IPS-NIHi7 (cell line): ENCODE data around the gene FHL2.
A peak's percentile ranks its signal among the peaks of the same experiment; 100 is the strongest.

ENCODE experiments used
- DNase-seq: peaks from one replicate; pipeline ENCODE4 v3.0.0; 2012; ENCODE audit warnings: mixed read lengths; ENCODE audit errors: extremely low spot score

The FHL2 gene

DNA sequence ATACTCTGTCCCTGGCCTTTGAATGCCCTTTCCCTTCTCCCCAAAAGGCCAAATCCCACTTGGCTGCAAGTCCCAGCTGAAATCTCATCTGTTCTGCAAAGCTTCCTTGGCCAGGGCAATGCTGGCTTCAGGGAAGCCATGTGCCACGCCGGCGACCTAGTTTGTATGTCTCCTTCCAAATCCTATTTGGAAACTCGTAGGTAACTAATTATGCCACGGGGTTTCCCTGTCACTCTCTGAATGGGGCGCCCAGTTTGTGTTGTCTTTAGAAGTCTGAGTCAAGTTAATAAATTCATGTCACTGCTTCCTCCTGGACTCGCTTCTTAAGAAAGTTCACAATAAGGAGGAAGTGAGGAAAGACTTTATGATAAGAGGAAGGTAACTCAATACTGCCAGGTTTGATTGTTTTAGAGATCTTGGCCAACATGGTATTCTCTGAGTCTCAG, 19.1 kb downstream of the FHL2 start:
- no peak for DNase-seq

DNA sequence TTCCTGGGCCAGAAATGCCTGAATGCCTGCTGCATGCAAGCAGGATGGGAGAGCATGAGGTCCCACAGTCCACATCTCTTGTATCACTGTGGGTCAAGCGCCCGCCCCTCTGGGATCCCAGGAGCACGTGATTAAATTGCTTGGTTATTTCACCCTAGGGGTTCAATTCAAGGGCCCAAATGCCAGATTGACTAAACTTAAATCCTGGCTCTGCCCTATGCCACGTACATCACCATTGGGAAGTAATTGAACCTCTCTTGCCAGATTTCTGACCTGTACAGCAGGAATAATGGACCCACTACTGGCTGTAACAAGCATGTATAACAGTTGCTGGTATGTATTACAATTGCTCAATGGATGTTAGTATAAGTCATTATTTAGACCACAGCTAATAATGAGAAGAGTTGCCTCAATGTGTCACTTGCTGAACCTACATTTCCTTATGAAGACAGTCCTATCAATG, 19.9 kb downstream of the FHL2 start:
- DNase-seq: no peak

DNA sequence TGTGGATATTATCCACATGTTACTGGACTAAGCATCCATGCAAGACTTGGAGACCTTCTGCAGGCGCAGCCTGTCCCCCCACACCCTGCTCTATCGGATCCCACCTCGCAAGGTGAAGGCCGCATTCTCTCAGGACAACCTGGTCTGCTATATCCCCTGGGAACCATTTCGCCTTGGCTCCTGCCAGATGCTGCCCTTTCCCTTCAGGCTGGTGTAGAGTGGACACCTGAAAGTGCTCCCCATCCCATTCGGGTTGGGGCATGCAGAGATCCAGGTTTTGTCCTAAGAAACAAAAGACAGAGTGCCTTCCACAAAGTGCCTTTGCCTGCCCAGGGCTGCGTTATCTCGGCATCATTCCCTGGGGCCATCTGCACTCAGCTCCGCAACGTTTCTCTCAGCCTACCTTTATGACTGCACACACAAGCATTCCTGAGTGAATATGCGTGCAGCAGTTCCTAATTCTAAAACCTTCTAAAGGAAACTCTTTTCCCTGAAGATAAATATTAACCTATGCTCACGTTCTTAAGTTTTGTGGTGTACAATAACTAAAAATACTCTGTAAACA, 20.5 kb downstream of the FHL2 start:
- DNase-seq: no peak

DNA sequence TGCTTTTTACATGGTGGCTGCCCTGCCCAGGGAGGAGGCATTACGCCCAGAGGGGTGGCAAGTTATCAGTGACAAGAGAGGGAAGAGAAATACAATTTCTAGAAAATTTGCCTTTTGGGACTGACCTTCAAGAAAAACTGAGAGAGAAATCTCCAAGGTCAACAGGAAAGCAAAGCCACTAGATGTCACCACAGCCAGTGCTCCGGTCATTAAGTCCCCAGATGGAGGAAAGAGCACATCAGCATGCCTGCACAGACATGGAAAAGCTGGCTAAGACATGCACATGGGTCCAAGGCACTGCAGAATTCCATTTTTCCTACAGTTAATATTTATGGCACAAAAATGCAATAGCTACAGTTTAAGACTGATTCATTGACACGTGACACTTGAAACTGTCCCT, 21.0 kb downstream of the FHL2 start:
- DNase-seq: no peak

DNA sequence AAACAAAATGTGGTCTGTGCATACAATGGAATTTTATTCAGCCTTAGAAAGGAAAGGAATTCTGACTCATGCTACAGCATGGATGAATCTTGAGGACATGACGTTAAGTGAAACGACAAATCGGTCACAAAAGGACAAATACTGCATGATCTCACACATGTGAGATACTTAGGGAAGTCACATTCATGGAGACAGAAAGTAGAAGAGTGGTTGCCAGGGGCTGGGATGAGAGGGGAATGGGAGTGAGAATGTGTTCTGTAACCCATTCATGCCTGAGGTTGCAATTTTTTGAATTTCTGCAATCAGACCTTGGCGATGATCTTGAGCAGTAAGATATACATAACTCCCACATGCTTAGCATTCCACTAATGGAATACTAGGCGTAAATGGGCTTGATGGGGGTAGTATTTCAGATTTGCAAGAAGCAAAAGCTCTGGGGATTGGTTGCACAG, 22.0 kb downstream of the FHL2 start:
- DNase-seq: no peak

DNA sequence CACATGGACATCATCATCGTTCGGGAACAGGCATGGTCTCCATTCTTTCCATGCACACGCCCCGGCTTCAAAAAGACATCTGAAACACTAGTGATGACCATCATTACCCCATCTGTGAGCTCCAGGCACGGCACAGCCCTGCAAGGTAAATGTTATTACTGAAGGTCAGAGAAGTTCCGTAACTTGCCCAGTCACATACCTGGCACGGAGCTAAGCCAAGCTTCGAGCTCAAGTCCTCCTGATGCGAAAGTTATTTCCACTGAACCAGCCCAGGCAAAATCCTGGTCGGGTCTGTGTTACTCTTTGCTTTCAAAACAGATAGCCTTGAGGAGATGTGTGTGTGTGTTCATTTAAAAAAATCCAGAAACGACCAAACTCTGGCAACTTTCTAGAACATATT, 22.8 kb downstream of the FHL2 start:
- no peak for DNase-seq

DNA sequence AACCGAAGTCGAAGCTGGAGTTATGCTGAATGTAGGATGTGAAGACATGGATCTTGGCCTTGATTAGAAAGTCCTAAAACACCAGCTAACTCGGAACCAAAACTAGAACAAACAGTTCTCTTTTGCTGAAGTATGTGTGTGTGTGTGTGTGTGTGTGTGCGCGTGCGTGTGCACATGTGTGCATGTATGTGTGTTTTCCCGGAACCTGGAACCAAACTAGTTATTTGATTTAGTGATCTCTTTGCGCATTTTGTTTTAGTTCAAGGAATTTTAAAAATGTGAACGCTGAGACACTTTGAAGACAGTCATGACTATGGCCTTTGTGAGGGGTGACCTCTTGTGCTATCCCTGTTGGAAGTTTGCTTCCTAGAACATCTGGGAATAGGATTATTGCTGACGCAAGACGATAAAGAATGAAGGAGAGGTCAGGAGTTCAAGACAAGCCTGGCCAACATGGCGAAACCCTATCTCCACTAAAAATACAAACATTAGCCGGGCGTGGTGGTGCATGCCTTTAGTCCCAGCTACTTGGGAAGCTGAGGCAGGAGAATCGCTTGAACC, 23.8 kb downstream of the FHL2 start:
- DNase-seq: no peak

DNA sequence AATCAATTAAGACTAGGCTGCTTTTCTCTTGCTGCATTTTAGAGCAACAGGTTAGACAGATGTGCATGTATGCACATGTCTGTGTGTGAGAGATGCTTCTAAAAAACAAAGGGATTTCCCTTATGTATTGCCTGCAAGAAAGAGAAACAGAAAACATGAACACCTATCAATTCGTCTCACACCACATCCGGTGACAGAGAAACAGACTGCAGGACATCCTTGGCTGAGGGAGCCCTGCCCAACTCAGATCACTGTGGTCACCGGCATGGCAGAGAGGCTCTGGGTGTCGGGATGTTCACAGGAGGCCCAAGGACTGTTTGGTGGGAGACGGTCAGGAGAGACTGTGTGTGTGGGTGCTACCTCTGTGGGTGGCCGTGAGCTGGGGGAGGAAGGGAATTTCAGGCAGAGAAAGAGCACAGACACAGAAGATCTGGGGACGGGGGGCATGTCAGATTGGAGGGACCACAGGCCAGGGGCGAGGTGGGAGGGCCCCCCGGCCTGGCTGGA, 24.9 kb downstream of the FHL2 start:
- DNase-seq: no peak

DNA sequence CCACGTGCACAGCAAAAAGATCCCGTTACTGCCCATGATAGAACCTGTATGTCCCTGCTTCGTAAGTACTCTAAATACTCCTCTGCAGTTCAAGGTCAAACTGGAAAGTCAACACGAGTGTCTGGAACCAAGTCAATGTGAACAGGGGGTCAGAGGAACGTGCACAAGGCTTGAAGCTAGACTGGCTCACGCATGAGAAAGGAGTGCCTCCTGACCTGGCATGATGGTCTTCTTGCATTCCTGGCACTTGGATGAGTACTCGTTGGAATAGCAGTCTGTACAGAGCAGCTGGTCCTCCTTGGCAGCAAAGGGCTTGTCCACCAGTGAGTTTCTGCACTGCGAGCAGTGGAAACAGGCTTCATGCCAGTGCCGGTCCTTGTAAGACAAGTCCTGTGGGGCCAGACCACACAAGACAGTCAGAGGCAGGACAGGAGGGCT, 25.5 kb downstream of the FHL2 start:
- no peak for DNase-seq

DNA sequence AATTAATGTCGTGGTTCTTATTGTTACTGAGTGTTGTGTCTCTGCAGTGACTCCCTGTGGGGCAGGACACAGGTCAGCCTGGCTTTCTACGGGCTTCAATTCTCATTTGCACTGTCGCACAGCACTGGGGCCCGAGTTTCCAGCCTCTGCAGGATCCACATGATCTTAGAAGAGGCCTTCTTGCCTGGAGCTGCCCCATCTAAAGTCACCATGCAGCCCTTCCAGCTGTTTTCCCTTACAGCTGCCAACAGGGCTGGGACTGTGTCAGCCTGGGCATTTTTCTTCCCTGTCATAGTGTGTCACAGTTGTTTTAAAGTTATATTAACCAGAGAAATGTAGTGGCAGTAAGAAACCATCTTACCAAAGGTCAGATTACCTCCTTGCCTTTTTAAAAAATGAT, 27.0 kb downstream of the FHL2 start:
- no peak for DNase-seq

DNA sequence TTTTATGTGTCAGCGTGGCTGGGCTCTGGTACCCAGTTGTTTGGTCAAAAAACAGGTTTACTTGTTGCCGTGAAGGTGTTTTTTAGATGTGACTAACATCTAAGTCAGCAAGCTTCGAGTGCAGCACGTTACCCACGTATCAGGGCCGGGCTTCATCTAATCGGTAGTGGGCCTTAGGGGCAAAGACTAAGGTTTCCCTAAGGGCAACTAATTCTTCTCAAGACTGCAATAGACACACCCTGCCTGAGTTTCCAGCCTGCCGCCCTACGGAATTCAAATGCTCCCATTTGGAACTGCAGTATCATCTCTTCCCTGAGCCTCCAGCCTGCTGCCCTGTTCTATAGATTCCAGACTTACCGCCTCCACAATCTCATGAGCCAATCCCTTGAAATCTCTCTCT, 27.7 kb downstream of the FHL2 start:
- DNase-seq: no peak

DNA sequence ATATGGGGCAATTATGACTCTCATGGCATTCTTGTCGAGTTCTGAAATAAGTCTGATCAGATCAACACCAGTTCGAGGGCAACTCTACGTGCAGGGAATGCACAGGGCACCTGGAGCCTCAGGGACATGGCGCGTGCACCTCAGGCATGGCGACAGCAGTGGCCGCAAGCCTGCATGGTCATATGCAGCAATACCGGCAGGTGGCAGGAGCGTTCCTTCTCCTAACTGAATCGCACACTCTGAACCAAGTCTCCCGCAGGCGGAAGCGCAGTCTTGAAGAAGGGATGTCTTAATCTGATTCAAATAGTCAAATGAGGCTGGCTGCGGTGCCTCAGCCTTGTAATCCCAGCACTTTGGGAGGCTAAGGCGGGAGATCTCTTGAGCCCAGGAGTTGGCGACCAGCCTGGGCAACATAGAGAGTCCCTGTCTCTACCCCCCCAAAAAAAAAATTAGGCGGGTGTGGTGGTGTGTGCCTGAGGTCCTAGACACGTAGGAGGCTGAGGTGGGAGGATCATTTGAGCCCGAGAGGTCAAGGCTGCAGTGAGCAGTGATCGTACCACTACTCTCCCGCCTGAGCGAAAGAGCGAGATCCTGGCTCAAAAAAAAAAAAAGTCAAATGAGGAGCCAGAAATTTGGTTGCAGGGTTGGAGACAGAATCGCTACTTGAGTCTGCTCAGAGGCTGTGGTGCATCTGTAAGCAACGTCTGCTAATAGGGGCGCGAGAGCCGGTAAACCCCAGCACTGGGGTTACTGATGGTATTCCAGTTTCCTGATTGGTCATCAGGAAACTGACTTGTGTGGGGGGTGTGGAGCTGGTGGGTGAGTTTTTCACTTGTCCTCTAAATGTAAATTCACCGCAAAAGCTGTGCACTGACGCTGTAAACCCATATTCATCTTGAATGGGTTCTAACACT, 28.8 kb downstream of the FHL2 start:
- peak; percentile 85 for DNase-seq

DNA sequence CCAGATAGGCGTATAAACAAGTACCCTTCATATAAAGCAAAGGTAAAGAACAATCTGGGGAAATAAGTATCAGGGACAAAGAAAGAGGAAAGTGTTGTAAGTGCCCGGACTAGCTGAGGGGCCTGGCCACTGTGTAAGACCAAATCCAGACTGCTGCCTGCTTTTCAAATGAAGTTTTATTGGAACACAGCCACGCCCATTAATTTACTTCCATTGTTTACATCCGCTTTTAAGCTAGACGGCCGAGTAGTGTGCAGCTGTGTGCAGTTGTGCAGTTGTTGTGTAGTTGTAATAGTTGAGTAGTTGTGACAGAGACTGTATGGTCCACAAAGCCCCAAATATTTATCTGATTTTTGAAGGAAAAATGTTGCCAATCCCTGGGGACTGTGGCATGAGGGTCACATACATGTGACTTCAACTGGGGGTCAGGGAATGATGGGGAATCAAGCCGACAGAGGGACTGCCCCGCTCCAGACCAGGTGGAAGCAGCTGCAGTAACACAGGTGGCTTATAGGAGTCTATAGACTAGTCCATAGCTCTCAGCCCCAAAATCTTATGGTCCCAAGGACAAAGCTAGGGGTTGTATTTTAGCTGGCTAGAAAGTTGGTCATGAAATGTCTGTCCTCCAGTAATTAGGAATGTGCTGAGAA, 30.0 kb downstream of the FHL2 start:
- no peak for DNase-seq

DNA sequence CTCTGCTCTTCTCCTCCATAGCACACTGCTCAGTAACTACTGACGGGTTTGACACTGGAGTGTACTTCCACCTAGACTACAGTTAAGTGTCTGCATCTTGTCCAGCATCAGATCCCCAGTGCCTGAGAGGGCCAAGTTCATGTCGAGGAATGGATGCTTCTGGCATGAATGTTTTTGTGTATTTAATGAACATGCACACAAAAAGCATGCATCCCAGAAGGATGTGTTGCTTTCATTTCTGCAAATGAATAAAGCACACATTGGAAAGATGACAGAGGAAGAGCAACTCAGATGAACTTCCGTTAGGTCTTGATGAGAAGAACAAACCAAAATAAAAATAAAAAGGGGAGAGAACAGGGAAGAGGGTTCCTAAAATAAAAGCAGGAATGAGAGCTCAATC, 33.6 kb downstream of the FHL2 start:
- no peak for DNase-seq

DNA sequence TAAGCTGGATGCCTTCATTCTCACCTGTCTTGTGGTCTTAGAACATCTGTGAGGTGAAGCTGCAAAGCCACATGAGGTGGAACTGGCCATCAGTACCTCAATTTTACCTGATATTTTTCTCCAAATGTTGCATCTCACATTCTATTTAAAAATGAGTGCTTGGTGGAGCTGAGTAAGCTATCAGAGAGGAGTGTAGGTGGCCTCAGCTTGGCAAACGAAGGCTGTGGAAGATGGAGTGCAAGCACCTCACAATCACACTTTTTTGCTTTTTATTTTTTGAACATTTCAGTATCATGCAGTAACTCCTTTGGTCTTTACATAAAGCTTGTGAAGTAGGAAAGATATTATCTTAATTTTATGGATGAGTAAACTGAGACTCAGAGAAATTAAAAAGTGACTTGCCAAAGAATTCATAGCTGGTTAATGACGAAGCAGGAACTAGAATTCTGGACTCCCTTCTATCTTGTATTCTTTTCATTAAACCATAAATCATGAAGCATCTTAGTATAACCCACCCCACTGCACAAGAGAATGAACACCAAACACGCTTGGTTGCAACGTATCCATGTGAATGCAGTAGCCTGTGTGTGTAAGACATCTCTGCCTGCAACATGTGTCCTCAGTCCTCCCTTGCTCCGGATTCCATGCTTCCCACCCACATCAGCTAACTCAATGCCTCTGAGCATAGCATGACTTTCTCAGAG, 34.3 kb downstream of the FHL2 start:
- DNase-seq: no peak

DNA sequence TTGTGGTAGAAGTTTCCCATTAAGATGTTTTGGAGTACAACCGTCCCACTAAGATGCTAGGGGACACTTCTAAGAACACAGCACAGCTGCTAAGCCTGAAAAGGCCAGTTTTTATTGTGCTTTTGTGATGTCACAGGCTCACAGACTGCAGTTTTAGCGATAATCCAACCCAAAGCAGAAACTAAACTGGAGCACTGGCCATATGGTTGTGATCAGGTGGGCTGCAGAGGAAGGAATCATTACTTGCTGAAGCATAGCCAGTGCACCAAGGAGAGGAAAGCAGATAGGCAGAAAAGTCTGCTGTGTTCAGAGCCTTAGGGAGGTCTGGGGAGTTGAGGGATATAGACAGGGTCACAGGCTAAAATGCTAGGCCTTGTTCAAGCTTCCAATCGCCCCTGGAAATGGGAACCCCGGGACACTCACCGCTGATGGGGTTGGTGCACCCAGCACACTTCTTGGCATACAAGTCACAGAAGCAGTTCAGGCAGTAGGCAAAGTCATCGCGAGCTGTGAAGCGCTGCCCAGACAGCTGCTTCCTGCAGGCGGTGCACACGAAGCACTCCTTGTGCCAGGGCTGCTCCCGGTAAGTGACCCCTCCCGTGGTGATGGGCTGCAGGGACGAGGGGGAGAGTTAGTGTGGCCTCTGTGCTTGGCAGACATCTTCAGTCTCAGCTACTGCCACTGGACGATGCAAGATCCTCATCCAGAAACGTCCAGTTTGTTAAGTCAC, 35.8 kb downstream of the FHL2 start:
- no peak for DNase-seq

DNA sequence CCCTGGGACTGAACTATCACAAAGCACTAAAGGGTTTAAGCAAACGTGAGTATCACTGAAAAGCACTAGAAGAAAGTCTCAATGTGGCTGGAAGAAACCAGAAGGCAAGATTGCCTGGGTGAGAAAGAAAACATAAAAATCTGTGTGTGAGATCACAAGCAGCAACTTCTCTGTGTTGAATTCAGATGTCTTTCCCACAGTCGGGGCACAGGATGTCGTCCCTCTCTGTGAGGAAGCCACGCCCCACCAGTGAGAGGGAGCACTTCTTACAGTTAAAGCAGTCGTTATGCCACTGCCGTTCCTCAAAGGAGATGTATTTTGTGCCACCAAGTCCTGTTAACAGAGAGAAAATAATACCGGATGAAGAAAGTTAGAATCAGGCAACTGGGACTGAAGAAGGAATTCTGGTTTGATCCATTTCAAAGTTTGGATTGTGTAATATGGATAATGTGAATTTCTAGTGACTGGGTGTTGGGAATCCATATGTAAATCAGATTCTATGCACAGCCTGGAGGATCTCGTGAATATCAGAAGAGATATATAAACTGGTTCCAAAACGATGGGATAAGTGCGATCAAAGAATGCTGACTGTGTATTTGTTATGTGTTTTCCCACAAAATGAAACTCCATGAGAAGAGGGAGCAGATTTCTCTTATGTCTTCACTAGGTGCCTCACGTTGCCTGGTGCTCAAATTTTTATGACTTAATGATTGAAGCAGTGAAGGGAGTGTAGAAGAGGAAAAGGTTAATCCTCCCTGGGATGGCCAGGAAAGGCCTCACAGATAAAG, 37.6 kb downstream of the FHL2 start:
- no peak for DNase-seq

DNA sequence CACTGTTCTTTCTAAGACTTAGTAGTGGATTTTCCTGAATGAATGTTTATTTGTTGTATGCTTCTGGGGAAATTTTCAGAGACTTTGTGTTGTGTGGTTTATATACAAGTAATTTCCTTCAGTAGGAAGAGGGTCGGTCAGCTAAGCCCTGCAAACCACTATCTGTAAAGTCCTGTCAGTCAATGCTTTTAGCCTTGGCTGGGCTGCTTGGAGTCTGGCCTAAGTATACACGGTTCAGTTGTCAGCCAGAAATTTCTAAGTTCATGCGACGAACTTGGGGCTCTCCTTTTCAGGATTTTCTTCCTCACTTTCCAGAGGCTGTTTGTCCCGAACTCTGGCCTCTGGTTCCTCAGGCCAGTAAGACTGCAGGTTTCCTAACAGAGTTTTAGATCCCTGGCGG, 40.3 kb downstream of the FHL2 start:
- no peak for DNase-seq

DNA sequence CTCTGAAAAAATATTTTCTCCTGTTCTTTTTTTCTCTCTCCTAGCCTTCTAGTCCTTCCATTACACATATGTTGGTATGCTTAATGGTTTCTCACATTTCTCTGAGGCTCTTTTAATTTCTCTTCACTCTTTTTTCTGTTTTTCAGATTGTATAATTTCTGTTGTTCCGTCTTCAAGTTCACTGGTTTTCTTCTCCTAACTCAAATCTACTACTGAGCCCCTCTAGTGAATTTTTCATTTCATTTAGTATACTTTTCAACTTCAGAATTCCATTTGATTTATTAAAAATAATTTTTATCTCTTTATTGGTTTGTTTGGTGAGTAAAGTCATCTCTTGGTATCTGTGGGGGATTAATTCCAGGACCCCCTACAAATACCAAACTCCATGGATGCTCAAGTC, 41.7 kb downstream of the FHL2 start:
- no peak for DNase-seq
